Activated T-cell treated with anti-CD3 and anti-CD28 coated beads, Interleukin-2, amount 50 U/mL, for 24 hours (primary cell): Measurements from ENCODE around the gene TLR6.

Experiments used
- DNase-seq: peaks from one replicate; pipeline ENCODE4 v3.0.0-alpha.2; 2020
- H3K27ac Mint-ChIP-seq: 2 replicates; pipeline ENCODE4 v1.8.0; 2020; ENCODE audit warnings: mild to moderate bottlenecking, mixed read lengths
- H3K27me3 Mint-ChIP-seq: 2 replicates; pipeline ENCODE4 v1.8.0; 2020; ENCODE audit warnings: mixed read lengths
- H3K36me3 Mint-ChIP-seq: 2 replicates; pipeline ENCODE4 v1.8.0; 2020; ENCODE audit warnings: low read depth, mixed read lengths
- H3K4me1 Mint-ChIP-seq: 2 replicates; pipeline ENCODE4 v1.8.0; 2020; ENCODE audit warnings: low read depth, mixed read lengths
- H3K4me3 Mint-ChIP-seq: 2 replicates; pipeline ENCODE4 v1.8.0; 2020; ENCODE audit warnings: mild to moderate bottlenecking, moderate library complexity, mixed read lengths
- H3K9me3 Mint-ChIP-seq: 2 replicates; pipeline ENCODE4 v1.8.0; 2020; ENCODE audit warnings: mixed read lengths

TLR6 gene

GRCh38 chr4:38800961-38801450, 55.6 kb downstream of the TLR6 start:
- no peak for DNase-seq
- H3K9me3 Mint-ChIP-seq, result peaks cover 35% of the 10 kb centered on the region
- no peaks in the 10 kb centered on the region for H3K27me3 Mint-ChIP-seq
- no peak overlapping the region for H3K27ac Mint-ChIP-seq
- no peak overlapping the region for H3K4me3 Mint-ChIP-seq
- peaks cover 58% of the 10 kb centered on the region for H3K36me3 Mint-ChIP-seq
- H3K4me1 Mint-ChIP-seq, result peaks cover 27% of the 10 kb centered on the region

- peaks cover 58% of the 10 kb centered on the region for H3K36me3 Mint-ChIP-seq
Observed at GRCh38 chr4:38800366-38800765, 56.3 kb downstream of the TLR6 start.

GRCh38 chr4:38795087-38795486, 61.5 kb downstream of the TLR6 start:
- DNase-seq, result no peak
- peaks cover 28% of the 10 kb centered on the region for H3K36me3 Mint-ChIP-seq
- H3K4me3 Mint-ChIP-seq, result no peak overlapping the region
- H3K9me3 Mint-ChIP-seq, result peaks cover 35% of the 10 kb centered on the region
- no peaks in the 10 kb centered on the region for H3K27me3 Mint-ChIP-seq
- H3K4me1 Mint-ChIP-seq, result peaks cover 3% of the 10 kb centered on the region
- H3K27ac Mint-ChIP-seq, result no peak overlapping the region

More at GRCh38 chr4:38800366-38800765, 56.3 kb downstream of the TLR6 start:
- Mint-ChIP-seq H3K4me3 (no peak overlapping the region), H3K9me3 (peaks cover 38% of the 10 kb centered on the region), H3K27ac (no peak overlapping the region), H3K27me3 (no peaks in the 10 kb centered on the region), H3K4me1 (peaks cover 21% of the 10 kb centered on the region)
- no peak for DNase-seq

GRCh38 chr4:38794051-38794450, 62.6 kb downstream of the TLR6 start:
- Mint-ChIP-seq H3K9me3 (peaks cover 35% of the 10 kb centered on the region), H3K27ac (no peak overlapping the region), H3K4me1 (peaks cover 3% of the 10 kb centered on the region), H3K4me3 (no peak overlapping the region), H3K27me3 (no peaks in the 10 kb centered on the region), H3K36me3 (peaks cover 17% of the 10 kb centered on the region)
- no peak for DNase-seq

GRCh38 chr4:38791010-38791409, 65.6 kb downstream of the TLR6 start:
- DNase-seq, result no peak
- Mint-ChIP-seq H3K9me3 (peaks cover 27% of the 10 kb centered on the region), H3K4me1 (peaks cover 3% of the 10 kb centered on the region), H3K27me3 (no peaks in the 10 kb centered on the region), H3K36me3 (no peaks in the 10 kb centered on the region), H3K4me3 (no peak overlapping the region), H3K27ac (no peak overlapping the region)

- peaks cover 3% of the 10 kb centered on the region for H3K4me1 Mint-ChIP-seq
- H3K36me3 Mint-ChIP-seq, result no peaks in the 10 kb centered on the region
- DNase-seq, result no peak
- peaks cover 14% of the 10 kb centered on the region for H3K9me3 Mint-ChIP-seq
- no peak overlapping the region for H3K27ac Mint-ChIP-seq
- no peak overlapping the region for H3K4me3 Mint-ChIP-seq
- no peaks in the 10 kb centered on the region for H3K27me3 Mint-ChIP-seq
Observed at GRCh38 chr4:38788317-38788716, 68.3 kb downstream of the TLR6 start.

GRCh38 chr4:38787693-38788092, 68.9 kb downstream of the TLR6 start:
- peaks cover 5% of the 10 kb centered on the region for H3K4me1 Mint-ChIP-seq
- no peaks in the 10 kb centered on the region for H3K36me3 Mint-ChIP-seq
- H3K4me3 Mint-ChIP-seq, result no peak overlapping the region
- H3K9me3 Mint-ChIP-seq, result peaks cover 14% of the 10 kb centered on the region
- no peak for DNase-seq
- H3K27ac Mint-ChIP-seq, result no peak overlapping the region
- no peaks in the 10 kb centered on the region for H3K27me3 Mint-ChIP-seq

- no peak overlapping the region for H3K27ac Mint-ChIP-seq
- H3K9me3 Mint-ChIP-seq, result peaks cover 9% of the 10 kb centered on the region
- peaks cover 5% of the 10 kb centered on the region for H3K4me1 Mint-ChIP-seq
- no peaks in the 10 kb centered on the region for H3K27me3 Mint-ChIP-seq
- DNase-seq, result no peak
- H3K4me3 Mint-ChIP-seq, result no peak overlapping the region
- no peaks in the 10 kb centered on the region for H3K36me3 Mint-ChIP-seq
Observed at GRCh38 chr4:38785901-38786402, 70.7 kb downstream of the TLR6 start.

- no peak overlapping the region for H3K4me3 Mint-ChIP-seq
- no peaks in the 10 kb centered on the region for H3K36me3 Mint-ChIP-seq
- no peak for DNase-seq
- H3K9me3 Mint-ChIP-seq, result peaks cover 9% of the 10 kb centered on the region
- H3K27me3 Mint-ChIP-seq, result no peaks in the 10 kb centered on the region
- peaks cover 2% of the 10 kb centered on the region for H3K4me1 Mint-ChIP-seq
- no peak overlapping the region for H3K27ac Mint-ChIP-seq
Observed at GRCh38 chr4:38785041-38785790, 71.4 kb downstream of the TLR6 start.

GRCh38 chr4:38784141-38784540, 72.5 kb downstream of the TLR6 start:
- Mint-ChIP-seq H3K9me3 (no peaks in the 10 kb centered on the region), H3K27me3 (no peaks in the 10 kb centered on the region), H3K27ac (no peak overlapping the region), H3K36me3 (no peaks in the 10 kb centered on the region), H3K4me3 (no peak overlapping the region), H3K4me1 (peaks cover 2% of the 10 kb centered on the region)
- no peak for DNase-seq

GRCh38 chr4:38783109-38783460, 73.5 kb downstream of the TLR6 start:
- H3K27ac Mint-ChIP-seq, result no peak overlapping the region
- no peaks in the 10 kb centered on the region for H3K9me3 Mint-ChIP-seq
- H3K36me3 Mint-ChIP-seq, result no peaks in the 10 kb centered on the region
- H3K4me3 Mint-ChIP-seq, result no peak overlapping the region
- no peaks in the 10 kb centered on the region for H3K27me3 Mint-ChIP-seq
- no peak for DNase-seq
- peaks cover 2% of the 10 kb centered on the region for H3K4me1 Mint-ChIP-seq

- Mint-ChIP-seq H3K4me1 (peaks cover 2% of the 10 kb centered on the region), H3K4me3 (no peak within 1 kb of the TSS), H3K36me3 (no peaks in the 10 kb centered on the region), H3K27me3 (no peaks in the 10 kb centered on the region), H3K27ac (no peak within 1 kb of the TSS), H3K9me3 (no peaks in the 10 kb centered on the region)
- no peak for DNase-seq
Observed at GRCh38 chr4:38782452-38783108, 74.0 kb downstream of the TLR6 start, which contains the start of gene TLR10. TSS of gene TLR10 (minus strand) at chr4:38782990. CDS start at chr4:38775590, 7,400 bp downstream.

GRCh38 chr4:38781854-38782261, 74.8 kb downstream of the TLR6 start:
- Mint-ChIP-seq H3K4me3 (no peak overlapping the region), H3K36me3 (no peaks in the 10 kb centered on the region), H3K27ac (no peak overlapping the region), H3K4me1 (peaks cover 2% of the 10 kb centered on the region), H3K9me3 (no peaks in the 10 kb centered on the region), H3K27me3 (no peaks in the 10 kb centered on the region)
- no peak for DNase-seq

GRCh38 chr4:38780833-38781484, 75.7 kb downstream of the TLR6 start:
- no peak overlapping the region for H3K27ac Mint-ChIP-seq
- H3K4me3 Mint-ChIP-seq, result no peak overlapping the region

More at GRCh38 chr4:38780833-38781484, 75.7 kb downstream of the TLR6 start:
- H3K9me3 Mint-ChIP-seq, result no peaks in the 10 kb centered on the region
- peaks cover 2% of the 10 kb centered on the region for H3K4me1 Mint-ChIP-seq
- no peak for DNase-seq
- H3K36me3 Mint-ChIP-seq, result no peaks in the 10 kb centered on the region
- no peaks in the 10 kb centered on the region for H3K27me3 Mint-ChIP-seq
